ENCODE data around the gene HJURP.

The HJURP gene

DNA sequence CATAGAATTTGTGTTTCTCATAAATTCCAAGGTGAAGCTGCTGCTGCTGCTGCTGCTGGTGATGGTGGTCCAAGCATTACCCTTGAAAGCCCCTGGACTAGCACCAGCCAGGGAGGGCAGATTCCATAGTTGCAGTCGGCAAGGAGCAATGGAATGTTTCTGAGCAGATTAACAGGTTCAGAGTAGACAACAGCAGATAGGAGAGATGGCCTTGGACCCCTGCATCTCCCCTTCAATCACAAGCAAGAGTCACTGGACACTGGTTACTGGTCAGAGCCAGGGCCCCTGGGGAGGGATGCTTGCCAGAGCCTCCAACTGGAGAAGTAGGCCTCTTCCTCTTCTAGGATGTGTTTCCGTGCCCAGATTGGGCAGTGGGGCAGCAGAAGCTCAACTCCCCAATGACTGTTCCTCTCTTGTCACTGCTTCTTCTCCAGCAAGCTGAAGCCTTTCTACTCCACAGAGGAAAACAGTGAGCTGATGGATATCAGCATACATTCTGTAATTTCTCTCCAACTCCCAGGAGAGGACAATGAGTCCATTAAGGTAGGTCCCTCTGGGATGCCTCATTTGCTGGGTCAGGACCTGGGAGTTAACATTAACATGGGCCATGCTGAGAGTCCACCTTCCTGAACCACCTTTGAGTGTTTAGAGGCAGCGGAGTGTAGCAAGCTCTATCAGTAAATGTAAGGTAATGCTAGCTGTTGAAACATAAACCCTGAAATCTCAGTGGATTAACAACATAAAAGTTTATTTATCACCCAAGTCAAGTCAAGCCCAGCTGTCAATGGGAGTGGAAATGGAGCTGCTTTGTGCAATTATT, 40.9 kb downstream of the HJURP start:
- DNase-seq = no peak

DNA sequence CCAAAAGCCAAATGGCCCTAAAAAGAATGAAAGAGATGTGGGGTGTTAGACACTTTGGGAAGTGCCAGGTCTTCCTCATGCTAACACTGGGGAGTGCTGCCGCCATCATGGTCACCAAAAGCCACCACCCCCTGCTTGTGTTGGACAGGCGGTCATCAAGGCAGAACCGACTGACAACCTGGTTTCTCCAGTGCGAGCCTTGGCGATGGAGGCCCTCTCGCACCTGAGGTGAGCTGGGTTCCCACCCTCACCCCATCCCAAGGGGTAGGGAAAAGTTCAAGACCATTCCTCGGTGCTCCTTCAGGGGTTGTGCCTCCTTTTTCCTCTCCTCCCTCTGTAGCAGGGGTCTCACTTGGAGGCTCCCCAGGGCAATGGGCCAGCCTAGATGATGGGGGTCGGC, 42.6 kb downstream of the HJURP start:
- DNase-seq = no peak

DNA sequence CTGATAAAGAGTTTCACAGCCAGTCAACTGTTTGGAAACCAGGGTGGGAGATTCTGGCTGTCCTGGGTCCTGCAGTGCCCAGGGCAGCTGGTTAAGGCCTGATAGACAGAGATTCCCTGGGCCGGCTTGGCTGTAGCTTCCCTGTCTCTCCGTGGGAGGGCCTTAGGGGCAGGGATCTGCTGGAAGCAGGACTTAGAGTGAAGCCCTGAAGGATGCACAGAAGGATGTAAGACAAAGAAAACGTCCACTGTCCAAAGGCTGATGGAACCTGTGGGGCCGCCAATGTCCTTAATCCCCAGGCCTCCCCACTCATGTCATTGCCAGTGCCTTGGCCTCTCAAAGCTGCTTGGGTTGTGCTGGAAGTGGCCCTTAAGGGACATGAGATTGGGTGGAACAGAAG, 43.2 kb downstream of the HJURP start:
- no peak for DNase-seq

DNA sequence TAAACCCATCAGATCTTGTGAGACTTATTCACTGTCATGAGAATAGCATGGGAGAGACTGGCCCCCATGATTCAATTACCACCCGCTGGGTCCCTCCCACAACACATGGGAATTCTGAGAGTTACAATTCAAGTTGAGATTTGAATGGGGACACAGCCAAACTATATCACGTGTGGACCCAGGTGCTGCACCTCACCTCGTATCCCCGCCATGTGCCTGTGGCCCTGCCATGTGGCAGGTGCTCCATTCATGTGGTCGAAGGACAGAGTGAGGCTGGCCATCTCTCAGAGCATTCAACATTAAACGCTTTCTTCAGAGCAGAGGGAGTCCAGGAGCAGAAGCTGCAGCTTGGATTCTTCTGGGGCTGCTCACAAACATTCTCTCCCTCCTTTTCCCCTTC, 44.0 kb downstream of the HJURP start:
- no peak for DNase-seq

DNA sequence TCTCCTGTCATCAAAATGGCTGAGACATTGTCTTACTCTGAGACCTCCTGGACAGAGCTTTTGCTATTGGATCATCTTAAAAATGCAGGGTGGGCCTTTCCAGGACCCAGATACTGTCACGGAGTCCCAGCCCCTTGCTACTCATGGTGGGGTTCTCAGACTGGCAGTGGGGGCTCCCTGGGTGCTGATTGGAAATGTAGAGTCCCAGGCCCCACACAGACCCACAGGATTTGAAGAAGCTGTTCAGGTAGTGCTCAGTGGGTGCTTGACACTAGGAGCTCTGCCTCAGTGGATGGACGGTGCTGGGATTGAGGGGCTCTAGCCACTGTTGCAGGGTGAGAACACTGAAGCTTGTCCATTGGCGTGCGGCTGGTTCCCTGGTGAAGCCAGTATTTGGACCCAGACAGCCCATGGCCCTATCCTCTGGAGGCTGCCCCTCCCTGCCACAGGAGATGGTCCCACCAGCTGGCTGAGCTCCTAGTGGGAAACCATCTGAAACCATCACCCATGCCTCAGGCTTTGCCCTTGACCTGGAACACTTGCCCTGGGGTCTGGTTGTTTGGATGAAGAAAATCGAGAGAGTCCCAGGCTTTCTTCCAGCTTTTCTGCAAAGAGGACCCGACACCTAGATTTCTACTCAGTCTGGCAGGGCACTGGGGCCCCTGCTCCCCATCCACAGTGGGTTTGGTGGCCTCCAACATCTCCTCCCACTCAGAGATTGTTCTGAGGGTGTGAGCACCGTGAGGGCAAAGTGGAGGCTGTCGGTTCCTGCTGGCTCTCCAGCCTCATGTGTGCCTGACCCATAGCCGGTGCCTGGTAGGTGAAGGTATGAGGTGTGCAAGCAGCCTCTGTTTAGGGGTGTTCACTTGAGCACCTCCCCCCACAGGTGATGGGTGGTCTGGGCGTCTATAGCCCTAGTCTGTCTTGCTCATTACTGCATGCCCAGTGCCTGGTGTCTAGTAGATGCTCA, 46.1 kb downstream of the HJURP start:
- DNase-seq = no peak

DNA sequence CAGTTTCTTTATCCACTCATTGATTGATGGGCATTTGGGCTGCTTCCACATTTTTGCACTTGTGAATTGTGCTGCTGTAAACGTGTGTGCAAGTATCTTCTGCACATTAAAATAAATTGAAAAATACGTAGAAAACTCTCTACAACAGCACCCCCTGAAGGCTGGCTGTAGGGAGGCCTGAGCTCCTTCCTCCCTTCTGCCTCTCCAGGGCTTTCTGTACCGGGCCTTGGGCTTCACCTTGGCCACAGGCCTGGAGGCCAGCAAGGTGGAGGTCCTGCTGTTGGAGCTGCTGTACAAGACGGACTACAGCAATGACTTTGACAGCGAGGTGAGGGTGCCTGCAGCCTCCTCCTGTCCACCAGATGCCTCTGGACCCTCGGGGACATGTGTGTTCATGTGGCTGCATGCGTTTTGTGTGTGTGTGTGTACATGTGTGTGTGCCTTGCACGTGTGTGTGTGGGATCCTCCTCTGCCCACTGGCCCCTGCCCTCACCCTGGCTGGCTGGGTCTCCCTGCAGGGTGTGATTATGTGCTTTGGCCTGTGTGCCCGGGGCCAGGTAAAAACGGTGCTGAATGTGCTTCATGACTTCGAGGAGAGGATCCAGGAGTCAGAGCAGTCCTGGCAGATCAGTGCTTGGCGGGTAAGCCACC, 47.0 kb downstream of the HJURP start:
- no peak for DNase-seq

DNA sequence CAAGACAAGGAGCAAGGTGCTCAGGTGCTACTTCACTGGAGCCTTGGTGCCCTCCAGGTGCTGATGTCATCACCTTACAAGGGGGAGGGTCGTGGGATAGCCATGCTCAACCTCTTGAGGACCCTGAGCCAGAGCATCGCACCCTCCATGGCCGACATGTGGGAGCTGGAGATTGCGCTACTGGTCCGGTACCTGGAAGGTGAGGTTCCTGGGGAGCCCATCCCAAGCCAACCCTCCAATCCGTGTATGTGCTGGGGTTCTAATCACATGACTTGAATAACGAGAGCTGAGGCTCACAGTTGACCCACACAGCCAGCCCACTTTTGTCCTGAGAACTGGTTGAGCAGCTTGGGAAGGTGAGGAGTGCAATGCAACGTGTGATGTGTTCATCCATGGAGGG, 50.3 kb downstream of the HJURP start:
- DNase-seq = no peak

DNA sequence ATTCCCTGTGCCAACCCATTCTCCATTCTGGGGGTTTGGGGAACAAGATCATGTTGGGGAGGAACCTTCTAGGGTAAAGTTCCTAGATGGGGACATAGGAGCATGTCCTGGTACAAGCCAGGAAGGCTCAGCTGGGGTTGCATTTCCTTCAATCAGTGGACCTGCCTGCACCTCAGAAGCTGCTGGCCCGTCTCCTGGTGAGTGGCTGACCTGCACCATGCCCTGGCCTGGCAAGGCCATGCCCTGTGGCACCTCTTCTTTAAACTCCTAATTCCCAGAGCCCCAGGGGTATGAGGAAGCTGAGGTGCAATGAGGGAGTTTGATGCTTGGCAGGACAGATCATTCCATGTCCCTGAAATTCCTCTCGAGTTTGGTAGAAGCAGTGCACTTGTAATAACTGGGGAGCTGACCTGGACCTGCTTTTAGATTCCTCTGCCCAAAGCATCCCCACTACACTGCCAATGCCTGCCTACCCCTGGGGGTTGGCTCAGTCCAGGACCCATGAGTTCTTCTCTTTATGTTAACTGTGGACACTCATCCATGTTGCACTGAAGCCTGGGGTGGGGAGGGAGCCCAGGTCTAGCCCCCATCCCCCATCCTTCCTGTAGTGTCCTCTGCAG, 50.9 kb downstream of the HJURP start:
- DNase-seq = no peak

DNA sequence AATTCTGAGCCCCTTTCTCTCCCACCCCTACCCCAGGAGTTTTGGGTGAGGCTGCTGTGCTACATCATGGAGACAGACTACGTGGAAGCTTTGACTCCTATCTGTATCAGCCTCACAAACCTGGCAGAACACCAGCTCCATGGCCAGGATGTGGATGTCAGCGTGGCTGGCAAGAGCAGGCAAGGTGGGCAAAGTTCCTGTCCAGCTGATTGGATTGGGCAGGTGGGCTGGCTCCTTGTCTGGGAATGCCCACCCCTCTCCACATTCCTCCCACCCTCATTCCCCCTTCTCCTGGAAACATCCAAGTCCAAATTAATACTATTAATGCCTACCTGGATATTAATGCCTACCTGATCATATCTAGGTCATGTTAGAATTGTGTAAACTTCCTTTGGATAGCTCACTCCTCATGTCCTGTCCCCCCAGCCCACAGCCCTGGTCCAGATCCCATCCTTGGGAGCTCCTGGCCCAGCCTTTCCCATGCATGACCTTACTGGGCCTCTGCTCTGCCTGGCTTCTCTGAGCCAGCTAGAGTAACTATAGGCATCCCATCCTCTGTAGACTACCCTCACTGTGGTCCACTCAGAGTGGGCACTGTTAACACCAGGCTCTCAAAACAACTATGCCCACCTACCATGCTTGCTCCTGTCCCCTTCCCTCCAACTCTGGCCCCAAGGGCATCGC, 52.1 kb downstream of the HJURP start:
- DNase-seq = no peak

DNA sequence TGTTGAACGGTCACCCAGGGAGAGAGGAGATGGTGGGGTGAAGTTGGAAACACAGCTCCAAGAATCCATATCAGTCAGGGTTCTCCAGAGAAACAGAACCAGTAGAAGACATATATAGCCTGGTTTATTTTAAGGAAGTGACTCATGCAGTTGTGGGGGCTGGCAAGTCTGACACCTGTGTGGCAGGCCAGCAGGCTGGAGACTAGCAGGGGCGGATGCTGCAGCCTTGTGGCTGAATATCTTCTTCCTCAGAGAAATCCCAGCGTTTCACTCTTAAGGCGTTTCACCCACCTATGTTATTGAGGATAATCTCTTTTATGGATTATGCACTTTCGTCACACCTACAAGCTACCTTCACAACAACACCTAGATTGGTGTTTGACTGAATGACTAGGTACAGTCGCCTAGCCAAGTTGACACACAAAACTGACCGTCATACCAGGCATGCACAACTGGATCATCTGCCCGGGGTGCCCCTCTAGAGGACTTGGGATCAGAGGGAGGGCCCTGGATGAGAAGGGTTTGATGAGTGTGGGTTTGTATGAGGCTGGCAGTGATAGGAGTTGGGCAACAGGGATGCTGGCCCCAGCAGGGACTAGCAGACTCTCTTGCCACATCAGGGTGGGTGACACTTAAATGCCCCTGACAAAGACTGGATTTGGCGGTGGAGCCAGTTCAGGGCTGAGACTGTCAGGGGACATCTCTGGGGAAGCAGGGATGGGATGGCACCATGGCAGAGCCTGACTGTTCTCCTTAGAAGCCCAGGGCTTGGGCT, 52.8 kb downstream of the HJURP start:
- DNase-seq = peak; percentile 5

DNA sequence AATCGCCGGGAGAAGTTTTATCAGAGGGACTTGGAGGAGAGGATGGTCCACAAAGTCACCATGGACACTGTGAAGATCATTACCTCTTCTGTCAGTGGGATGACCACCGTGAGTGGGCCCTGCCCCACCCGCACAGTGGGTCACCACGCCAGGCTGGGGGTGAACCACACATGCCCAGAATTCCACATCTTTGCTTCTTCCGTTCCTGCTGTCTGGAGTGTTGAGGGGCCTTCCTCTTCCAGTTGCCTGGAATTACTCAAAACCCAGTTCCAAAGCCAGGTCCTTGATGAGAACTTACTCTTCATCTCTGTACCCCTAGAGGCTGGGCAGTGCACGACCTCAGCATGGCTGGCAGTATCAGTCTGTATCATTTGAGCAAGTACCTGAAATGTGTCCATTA, 54.1 kb downstream of the HJURP start:
- no peak for DNase-seq

DNA sequence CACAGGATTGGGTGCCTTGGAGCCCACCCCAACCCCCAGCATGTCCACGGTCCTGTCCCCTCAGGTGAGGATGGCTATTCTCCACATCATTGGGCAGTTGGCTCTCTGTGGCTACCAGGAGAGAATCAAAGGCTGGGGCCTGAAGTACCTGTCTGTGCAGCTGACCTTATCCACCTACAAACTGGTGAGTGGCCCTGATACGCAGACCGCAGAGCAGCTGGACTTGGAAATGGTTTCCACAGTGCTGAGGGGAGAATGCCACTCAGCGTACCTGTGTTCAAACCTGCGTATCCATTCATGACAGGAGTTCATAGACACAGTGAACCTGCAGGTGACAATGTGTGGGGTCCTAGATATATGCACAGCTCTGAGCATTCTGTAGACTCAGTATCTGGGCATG, 54.6 kb downstream of the HJURP start:
- DNase-seq = no peak

DNA sequence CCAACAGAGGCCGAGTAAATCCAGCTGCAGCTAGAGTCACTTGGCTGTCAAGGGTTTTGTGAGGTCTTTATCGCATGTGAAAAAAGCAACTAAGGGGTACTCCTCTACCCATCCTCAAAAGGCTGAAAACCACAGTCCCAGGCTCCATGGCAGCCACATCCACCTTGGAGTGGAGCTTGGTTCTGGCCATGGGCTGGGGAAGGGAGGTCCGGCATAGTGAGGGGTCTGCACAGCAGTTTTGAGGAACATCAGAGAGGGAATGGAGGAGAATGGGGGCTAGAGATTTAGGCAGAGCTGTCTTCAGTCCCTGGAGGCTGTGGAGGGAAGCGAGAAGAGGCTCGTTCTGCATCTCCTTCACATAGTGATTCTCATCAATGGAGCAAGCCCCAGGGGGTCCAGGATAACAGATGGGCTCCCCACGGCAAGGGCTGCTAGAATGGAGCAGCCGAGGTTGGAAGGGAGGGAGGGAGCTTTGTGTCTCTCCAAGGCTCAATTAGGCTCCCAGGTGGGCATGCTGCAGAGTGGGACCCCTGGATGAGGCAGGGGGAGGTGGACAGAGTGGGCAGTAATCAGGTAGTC, 55.2 kb downstream of the HJURP start:
- no peak for DNase-seq

DNA sequence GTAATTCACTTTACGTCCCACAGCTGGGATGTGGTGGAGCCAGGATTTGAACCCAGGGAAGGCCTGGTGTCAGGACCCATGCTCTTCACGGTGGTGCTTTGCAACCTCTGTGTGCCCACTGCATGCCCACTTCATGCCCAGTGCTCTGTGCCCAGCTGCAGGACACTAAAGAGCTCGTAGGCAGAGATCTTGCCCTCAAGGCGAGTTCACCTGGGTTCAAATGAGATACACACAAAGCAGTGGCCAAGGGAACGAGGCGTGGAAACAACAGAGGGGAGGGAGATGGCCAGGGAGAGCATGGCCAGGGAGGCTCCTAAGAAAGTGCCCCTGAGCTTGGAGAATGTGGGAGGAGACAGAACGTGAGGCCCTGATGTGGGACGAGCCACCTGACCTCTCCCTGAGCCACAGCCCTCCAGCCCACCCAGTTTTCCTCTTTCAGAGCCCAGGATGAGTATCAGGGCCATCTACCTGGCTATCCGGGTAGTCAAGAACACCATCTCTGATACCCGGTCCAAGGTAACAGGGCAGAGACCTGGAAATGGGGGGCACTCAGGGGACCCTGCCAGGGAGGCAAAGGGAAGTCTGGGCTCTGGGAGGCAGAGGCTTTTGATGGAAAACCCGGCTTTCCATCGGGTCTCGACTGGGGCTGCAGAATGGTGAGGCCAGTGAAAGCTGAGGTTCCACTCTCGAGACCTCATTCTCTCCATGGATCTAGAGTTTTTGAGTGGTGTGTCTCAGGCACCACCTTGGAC, 55.8 kb downstream of the HJURP start:
- no peak for DNase-seq

DNA sequence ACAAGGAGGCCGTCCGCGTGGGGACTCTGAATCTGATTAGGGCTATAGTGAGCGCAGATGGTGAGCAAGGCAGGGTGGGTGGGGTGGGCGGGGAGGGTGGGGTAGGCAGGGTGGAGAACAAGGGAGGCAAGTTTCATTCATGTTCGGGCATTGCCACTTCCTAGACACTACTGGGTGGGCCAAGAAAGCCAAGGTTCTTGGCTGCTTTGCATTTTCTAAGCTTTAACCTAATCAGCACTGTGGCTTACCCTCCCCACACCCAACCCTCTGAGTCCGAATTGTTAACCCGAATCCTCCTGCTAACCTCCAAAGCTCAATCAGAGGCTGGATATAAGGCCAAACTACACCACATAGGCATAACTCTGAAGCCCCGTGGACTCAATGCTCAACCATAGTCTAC, 58.1 kb downstream of the HJURP start:
- no peak for DNase-seq

DNA sequence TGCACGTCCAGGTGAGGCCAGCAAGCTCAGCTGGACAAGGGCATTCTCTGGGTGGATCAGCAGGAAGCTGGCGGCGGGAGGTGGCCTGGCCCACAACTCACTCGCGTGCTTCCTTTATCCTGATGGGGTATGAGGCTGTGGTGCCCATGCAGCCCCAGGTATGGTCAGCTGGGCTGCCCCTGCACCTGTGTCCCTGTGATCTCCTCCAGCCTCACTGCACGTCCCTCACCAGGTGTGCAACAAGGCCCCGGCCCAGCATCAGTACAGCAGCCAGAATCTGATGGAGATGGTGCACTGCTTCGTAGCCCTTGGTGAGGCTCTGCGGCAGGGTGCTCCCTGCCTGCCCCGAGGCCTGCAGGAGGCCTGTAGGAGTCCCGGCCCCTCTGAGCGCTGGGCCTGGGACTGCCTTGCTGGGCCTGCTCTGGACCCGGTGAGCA, 58.6 kb downstream of the HJURP start:
- no peak for DNase-seq

DNA sequence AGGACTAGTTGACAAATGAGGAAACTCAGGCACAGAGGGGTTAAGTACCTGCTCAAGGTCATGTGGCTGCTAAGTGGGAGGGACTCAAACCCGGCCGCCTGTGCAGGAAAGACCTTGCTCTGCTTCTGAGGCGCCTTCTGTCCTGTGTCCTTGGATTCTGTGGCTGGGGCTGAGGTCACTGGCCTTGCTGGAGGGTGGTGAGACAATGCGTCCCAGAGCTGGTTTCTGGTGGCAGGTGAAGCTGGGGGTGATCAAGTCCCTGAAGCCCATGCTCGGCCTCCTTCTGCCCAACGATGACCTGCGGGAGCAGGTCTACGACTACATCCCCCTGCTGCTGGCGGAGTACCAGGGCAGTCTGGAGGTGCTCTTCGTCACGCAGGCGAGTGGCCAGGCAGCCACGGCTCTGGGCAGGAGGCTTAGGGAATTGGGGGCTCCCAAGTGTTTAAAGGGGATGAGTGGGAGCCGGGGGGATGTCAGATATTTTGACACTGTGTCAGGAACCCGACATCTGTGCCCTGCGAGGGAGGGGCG, 60.1 kb downstream of the HJURP start:
- no peak for DNase-seq

DNA sequence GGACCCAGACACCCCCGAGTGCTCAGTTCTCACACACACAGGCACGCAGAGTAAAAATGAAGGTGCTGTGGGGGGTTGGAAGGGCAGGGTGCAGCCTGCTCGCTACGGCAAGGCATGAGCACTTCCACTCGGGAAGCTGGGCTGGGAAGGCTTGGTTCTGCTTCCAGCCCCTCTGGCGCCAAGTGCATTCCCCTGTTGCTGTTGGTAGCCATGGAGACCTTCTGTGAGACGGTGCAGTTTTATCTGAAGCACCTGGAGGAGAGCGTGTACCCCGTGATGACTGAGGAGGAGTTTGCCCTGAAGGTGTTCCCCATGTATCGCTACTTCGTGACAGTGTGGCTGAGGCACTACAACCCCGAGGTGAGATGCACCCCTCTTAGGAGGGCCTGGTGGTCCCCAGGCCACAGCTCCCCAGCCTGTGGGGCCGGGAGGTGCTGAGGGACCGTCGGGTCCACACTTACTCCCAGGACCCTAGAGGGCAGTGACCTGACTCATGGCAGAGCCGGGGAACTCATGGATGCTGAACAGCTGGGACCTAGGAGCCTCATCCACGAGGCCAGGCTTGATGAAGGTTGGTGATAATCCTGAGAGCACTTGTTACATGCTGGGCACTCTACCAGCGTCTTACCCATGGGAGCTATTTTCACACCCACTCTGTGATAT, 60.7 kb downstream of the HJURP start:
- no peak for DNase-seq

DNA sequence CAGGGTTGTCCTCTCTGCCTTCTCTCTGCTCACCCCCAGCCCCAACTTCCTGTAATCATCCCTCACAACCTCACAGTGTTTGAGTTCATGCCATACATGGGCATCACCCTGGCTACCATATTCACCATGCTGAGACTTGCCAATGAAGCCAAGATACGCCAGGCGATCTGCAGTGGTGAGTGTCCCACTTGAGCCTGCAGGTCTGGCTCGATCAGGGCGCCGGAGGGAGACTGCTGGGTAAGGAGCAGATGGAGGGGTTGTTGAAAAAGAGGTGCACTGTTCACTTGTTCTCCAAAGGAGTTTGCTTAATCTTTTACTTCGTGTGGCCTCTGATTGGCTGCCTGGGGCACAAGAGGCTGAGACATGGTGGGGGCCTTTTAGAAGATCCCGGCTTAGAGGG, 61.6 kb downstream of the HJURP start:
- DNase-seq = no peak
